Naive thymus-derived CD4-positive, alpha-beta T cell (primary cell): Measurements from ENCODE around the gene MYH14. TPM values are rescaled to one million over a fixed set of nuclear protein-coding genes. Genes with fewer than 3 reads are reported as not detected.
"Not testable (repeated sequence)": the region's sequence is repeated elsewhere in the genome, so short reads cannot be mapped to it uniquely, and the experiment has no call there.

Experiments
- ATAC-seq: fragments of 150-1000 bp; cut with Tn5 transposase; 2 replicates; pipeline ENCODE4 v1.10.0; 2021; ENCODE audit warnings: mild to moderate bottlenecking, moderate library complexity
- CTCF ChIA-PET: fragments of 350-600 bp; sonication (Branson Sonifier 250); formaldehyde crosslinking; loops from one replicate; lab custom pipeline; 2021; ENCODE audit warnings: antibody characterized with exemption; lab: Charles Lee
- POLR2A ChIA-PET: fragments of 350-600 bp; sonication (Branson Sonifier 250); formaldehyde crosslinking; loops from one replicate; lab custom pipeline; 2021; ENCODE audit warnings: antibody characterized with exemption, inconsistent platforms; lab: Charles Lee
- DNase-seq, 9 donors: peaks; one replicate each; pipeline versions ENCODE4 v3.0.0 to v3.0.0-alpha.2; 2020 to 2022; ENCODE audit warnings: mixed read lengths in 1 of 9
- H3K27ac ChIP-seq: one replicate; pipeline ENCODE4 v1.7.0; 2013; ENCODE audit warnings: mild to moderate bottlenecking, low read depth, low read length, moderate library complexity
- H3K27me3 ChIP-seq, 2 donors: one replicate each; pipeline ENCODE4 v1.7.0; 2013; ENCODE audit warnings: low read length in 2 of 2, mild to moderate bottlenecking in 2 of 2, moderate library complexity in 2 of 2; ENCODE audit not compliant: control insufficient read depth in 2 of 2, insufficient read depth in 2 of 2
- H3K36me3 ChIP-seq, 3 experiments: 1 replicate in 2 of 3; 2 replicates in 1 of 3; pipeline ENCODE4 v1.7.0; 2013; ENCODE audit warnings: low read length in 3 of 3, mild to moderate bottlenecking in 3 of 3, moderate library complexity in 1 of 3; ENCODE audit not compliant: insufficient read depth in 3 of 3, control insufficient read depth in 2 of 3
- H3K4me1 ChIP-seq, 2 donors: one replicate each; pipeline ENCODE4 v1.7.0; 2013; ENCODE audit warnings: low read length in 2 of 2, mild to moderate bottlenecking in 2 of 2, moderate library complexity in 1 of 2; ENCODE audit not compliant: control insufficient read depth in 2 of 2, insufficient read depth in 2 of 2
- H3K4me3 ChIP-seq: 2 replicates; pipeline ENCODE4 v1.7.0; 2013; ENCODE audit warnings: mild to moderate bottlenecking, low read length
- H3K9me3 ChIP-seq, 3 experiments: 1 replicate in 2 of 3; 2 replicates in 1 of 3; pipeline ENCODE4 v1.7.0; 2013; ENCODE audit warnings: low read length in 3 of 3; ENCODE audit not compliant: control insufficient read depth in 2 of 3
- H3K27ac Mint-ChIP-seq, 9 donors: one replicate each; pipeline ENCODE4 v1.8.0; 2020 to 2022; ENCODE audit warnings: mixed read lengths in 9 of 9, mild to moderate bottlenecking in 8 of 9, moderate library complexity in 5 of 9, inconsistent platforms in 2 of 9
- H3K27me3 Mint-ChIP-seq, 5 donors: one replicate each; pipeline ENCODE4 v1.8.0; 2021 to 2022; ENCODE audit warnings: mixed read lengths in 5 of 5, mild to moderate bottlenecking in 1 of 5
- H3K36me3 Mint-ChIP-seq, 5 donors: one replicate each; pipeline ENCODE4 v1.8.0; 2020 to 2022; ENCODE audit warnings: mixed read lengths in 5 of 5, mild to moderate bottlenecking in 3 of 5, inconsistent platforms in 1 of 5
- H3K4me1 Mint-ChIP-seq, 7 donors: one replicate each; pipeline ENCODE4 v1.8.0; 2020 to 2022; ENCODE audit warnings: mixed read lengths in 7 of 7, mild to moderate bottlenecking in 3 of 7, inconsistent platforms in 1 of 7
- H3K4me3 Mint-ChIP-seq, 10 donors: one replicate each; pipeline ENCODE4 v1.8.0; 2020 to 2022; ENCODE audit warnings: mild to moderate bottlenecking in 10 of 10, mixed read lengths in 10 of 10, moderate library complexity in 6 of 10, inconsistent platforms in 2 of 10
- H3K9me3 Mint-ChIP-seq, 11 donors: one replicate each; pipeline ENCODE4 v1.8.0; 2020 to 2022; ENCODE audit warnings: mixed read lengths in 11 of 11, mild to moderate bottlenecking in 4 of 11, inconsistent platforms in 1 of 11, moderate library complexity in 1 of 11
- intact Hi-C, 2 donors: fragments of 100-400 bp; cut with micrococcal nuclease; formaldehyde crosslinking; loops; one replicate each; pipeline ENCODE4 v1.15.1; 2023
- polyA plus RNA-seq, 2 donors: library from polyadenylated mRNA; unstranded; fragments of 300-500 nt; fragmentation: Illumina TruSeq; gene quantifications; one replicate each; pipeline ENCODE4 v1.2.3, GENCODE V29; 2021
- total RNA-seq, 6 experiments: library from RNA in 5 of 6; stranded (reverse) in 5 of 6; gene quantifications; 1 replicate in 5 of 6; 2 replicates in 1 of 6; pipeline ENCODE4 v1.2.3 and lab custom pipeline; 2021 to 2026

MYH14 gene
- total and polyA plus RNA-seq, 7 experiments from 2014 or later, result not detected

GRCh38 chr19:50232600-50232999, 29.2 kb downstream of the MYH14 start:
- no peak overlapping the region for H3K27ac Mint-ChIP-seq
- H3K9me3 Mint-ChIP-seq, result peaks cover 0 to 2% (median 0%) of the 10 kb centered on the region in 11 donors
- H3K27ac ChIP-seq, result no peak overlapping the region
- H3K4me3 ChIP-seq, result no peak overlapping the region
- no peaks in the 10 kb centered on the region for H3K27me3 ChIP-seq
- H3K4me1 Mint-ChIP-seq, result no peaks in the 10 kb centered on the region
- no peaks in the 10 kb centered on the region for H3K9me3 ChIP-seq
- DNase-seq (no peak), ATAC-seq (no peak)
- CTCF ChIA-PET, result no interaction called here
- no peak overlapping the region for H3K4me3 Mint-ChIP-seq
- POLR2A ChIA-PET, result no interaction called here
- no peaks in the 10 kb centered on the region for H3K36me3 ChIP-seq
- intact Hi-C loops, result no loop called here
- no peaks in the 10 kb centered on the region for H3K4me1 ChIP-seq
- peaks cover 0 to 35% (median 15%) of the 10 kb centered on the region in 5 donors for H3K27me3 Mint-ChIP-seq
- no peaks in the 10 kb centered on the region for H3K36me3 Mint-ChIP-seq

- no peaks in the 10 kb centered on the region for H3K4me1 ChIP-seq
- ChIA-PET POLR2A (no interaction called here), CTCF (no interaction called here)
- intact Hi-C loops, result no loop called here
- no peak for DNase-seq
- Mint-ChIP-seq H3K27me3 (peaks cover 0 to 34% (median 15%) of the 10 kb centered on the region in 5 donors), H3K9me3 (peaks cover 0 to 2% (median 0%) of the 10 kb centered on the region in 11 donors), H3K27ac (no peak overlapping the region), H3K4me1 (no peaks in the 10 kb centered on the region), H3K4me3 (no peak overlapping the region), H3K36me3 (no peaks in the 10 kb centered on the region)
- no peak for ATAC-seq
- H3K36me3 ChIP-seq, result no peaks in the 10 kb centered on the region
- no peak overlapping the region for H3K4me3 ChIP-seq
- H3K9me3 ChIP-seq, result no peaks in the 10 kb centered on the region
- no peak overlapping the region for H3K27ac ChIP-seq
- no peaks in the 10 kb centered on the region for H3K27me3 ChIP-seq
These were observed 30.0 kb downstream of the MYH14 start for GRCh38 chr19:50233308-50233910.

- H3K27ac ChIP-seq, ATAC-seq, H3K36me3 ChIP-seq, DNase-seq, H3K36me3 Mint-ChIP-seq, H3K4me3 ChIP-seq, intact Hi-C loops, H3K27me3 ChIP-seq, H3K9me3 ChIP-seq, H3K4me3 Mint-ChIP-seq, H3K4me1 ChIP-seq, H3K4me1 Mint-ChIP-seq, POLR2A ChIA-PET, H3K9me3 Mint-ChIP-seq, H3K27ac Mint-ChIP-seq, CTCF ChIA-PET: not testable (repeated sequence)
- H3K27me3 Mint-ChIP-seq, result peaks cover 0 to 30% (median 20%) of the 10 kb centered on the region in 5 donors
These were observed 34.1 kb downstream of the MYH14 start for GRCh38 chr19:50237493-50237892.

GRCh38 chr19:50238043-50238442, 34.6 kb downstream of the MYH14 start:
- ATAC-seq (no peak), DNase-seq (no peak)
- Mint-ChIP-seq H3K27me3 (peaks cover 0 to 30% (median 17%) of the 10 kb centered on the region in 5 donors), H3K4me1 (no peaks in the 10 kb centered on the region), H3K36me3 (no peaks in the 10 kb centered on the region), H3K4me3 (no peak overlapping the region), H3K27ac (no peak overlapping the region), H3K9me3 (peaks cover 0 to 8% (median 1%) of the 10 kb centered on the region in 11 donors)
- Histone ChIP-seq H3K4me1 (no peaks in the 10 kb centered on the region), H3K27ac (no peak overlapping the region), H3K36me3 (no peaks in the 10 kb centered on the region), H3K27me3 (no peaks in the 10 kb centered on the region), H3K9me3 (no peaks in the 10 kb centered on the region), H3K4me3 (no peak overlapping the region)
- POLR2A ChIA-PET, result no interaction called here
- CTCF ChIA-PET, result interaction anchor here (0.6 kb wide), 1 partner anchor 318 kb away, joined by 4 read pairs; no protein-coding TSS in a partner anchor
- intact Hi-C loops, result no loop called here

- ChIA-PET CTCF (no interaction called here), POLR2A (interaction anchor here (0.6 kb wide), 1 partner anchor 23 kb away, joined by 5 read pairs; no protein-coding TSS in a partner anchor)
- intact Hi-C loops, result no loop called here
- peaks cover 0 to 30% (median 23%) of the 10 kb centered on the region in 5 donors for H3K27me3 Mint-ChIP-seq
- Histone ChIP-seq H3K4me1 (no peaks in the 10 kb centered on the region), H3K27ac (no peak overlapping the region), H3K27me3 (no peaks in the 10 kb centered on the region), H3K4me3 (no peak overlapping the region), H3K36me3 (no peaks in the 10 kb centered on the region), H3K9me3 (no peaks in the 10 kb centered on the region)
- DNase-seq (no peak), ATAC-seq (no peak)
- no peaks in the 10 kb centered on the region for H3K36me3 Mint-ChIP-seq
- no peaks in the 10 kb centered on the region for H3K4me1 Mint-ChIP-seq
- H3K27ac Mint-ChIP-seq, result no peak overlapping the region
- H3K4me3 Mint-ChIP-seq, result no peak overlapping the region
- peaks cover 0 to 11% (median 1%) of the 10 kb centered on the region in 11 donors for H3K9me3 Mint-ChIP-seq
These were observed 36.6 kb downstream of the MYH14 start for GRCh38 chr19:50239921-50240590.

- H3K36me3 Mint-ChIP-seq, result no peaks in the 10 kb centered on the region
- Histone ChIP-seq H3K9me3 (no peaks in the 10 kb centered on the region), H3K36me3 (no peaks in the 10 kb centered on the region), H3K27me3 (no peaks in the 10 kb centered on the region), H3K27ac (no peak overlapping the region), H3K4me3 (no peak overlapping the region), H3K4me1 (no peaks in the 10 kb centered on the region)
- CTCF ChIA-PET, result no interaction called here
- no peak for DNase-seq
- H3K9me3 Mint-ChIP-seq, result peaks cover 0 to 11% (median 1%) of the 10 kb centered on the region in 11 donors
- intact Hi-C loops, result no loop called here
- POLR2A ChIA-PET, result no interaction called here
- peaks cover 0 to 24% (median 20%) of the 10 kb centered on the region in 5 donors for H3K27me3 Mint-ChIP-seq
- ATAC-seq, result no peak
- H3K4me3 Mint-ChIP-seq, result no peak overlapping the region
- H3K27ac Mint-ChIP-seq, result no peak overlapping the region
- H3K4me1 Mint-ChIP-seq, result no peaks in the 10 kb centered on the region
These were observed 39.2 kb downstream of the MYH14 start for GRCh38 chr19:50242581-50242980.

GRCh38 chr19:50244695-50245094, 41.3 kb downstream of the MYH14 start:
- ChIA-PET POLR2A (no interaction called here), CTCF (no interaction called here)
- Histone ChIP-seq H3K4me3 (no peak overlapping the region), H3K27ac (no peak overlapping the region), H3K9me3 (no peaks in the 10 kb centered on the region), H3K27me3 (no peaks in the 10 kb centered on the region), H3K36me3 (no peaks in the 10 kb centered on the region), H3K4me1 (no peaks in the 10 kb centered on the region)
- Mint-ChIP-seq H3K27ac (no peak overlapping the region), H3K27me3 (peaks cover 0 to 24% (median 12%) of the 10 kb centered on the region in 5 donors), H3K4me1 (no peaks in the 10 kb centered on the region), H3K9me3 (peaks cover 0 to 11% (median 2%) of the 10 kb centered on the region in 11 donors), H3K4me3 (no peak overlapping the region), H3K36me3 (no peaks in the 10 kb centered on the region)
- DNase-seq, result no peak
- intact Hi-C loops, result no loop called here
- ATAC-seq, result no peak
